AG10803 (cell line): ENCODE data around the gene MIPOL1.
A peak's percentile ranks its signal among the peaks of the same experiment; 100 is the strongest.

ENCODE experiments used
- DNase-seq: peaks from one replicate; pipeline ENCODE4 v3.0.0; 2010; ENCODE audit warnings: low read depth
- H3K4me3 ChIP-seq: 2 replicates; pipeline ENCODE4 v1.5.1; 2011; ENCODE audit warnings: mild to moderate bottlenecking, low read length, control low read depth
- TF ChIP-seq, protein P1 (sequence below): conservative IDR thresholded peaks from 2 replicates; pipeline ENCODE4 v1.5.1; 2011; ENCODE audit warnings: mild to moderate bottlenecking, low read length, control low read depth, inconsistent platforms

The MIPOL1 gene

DNA sequence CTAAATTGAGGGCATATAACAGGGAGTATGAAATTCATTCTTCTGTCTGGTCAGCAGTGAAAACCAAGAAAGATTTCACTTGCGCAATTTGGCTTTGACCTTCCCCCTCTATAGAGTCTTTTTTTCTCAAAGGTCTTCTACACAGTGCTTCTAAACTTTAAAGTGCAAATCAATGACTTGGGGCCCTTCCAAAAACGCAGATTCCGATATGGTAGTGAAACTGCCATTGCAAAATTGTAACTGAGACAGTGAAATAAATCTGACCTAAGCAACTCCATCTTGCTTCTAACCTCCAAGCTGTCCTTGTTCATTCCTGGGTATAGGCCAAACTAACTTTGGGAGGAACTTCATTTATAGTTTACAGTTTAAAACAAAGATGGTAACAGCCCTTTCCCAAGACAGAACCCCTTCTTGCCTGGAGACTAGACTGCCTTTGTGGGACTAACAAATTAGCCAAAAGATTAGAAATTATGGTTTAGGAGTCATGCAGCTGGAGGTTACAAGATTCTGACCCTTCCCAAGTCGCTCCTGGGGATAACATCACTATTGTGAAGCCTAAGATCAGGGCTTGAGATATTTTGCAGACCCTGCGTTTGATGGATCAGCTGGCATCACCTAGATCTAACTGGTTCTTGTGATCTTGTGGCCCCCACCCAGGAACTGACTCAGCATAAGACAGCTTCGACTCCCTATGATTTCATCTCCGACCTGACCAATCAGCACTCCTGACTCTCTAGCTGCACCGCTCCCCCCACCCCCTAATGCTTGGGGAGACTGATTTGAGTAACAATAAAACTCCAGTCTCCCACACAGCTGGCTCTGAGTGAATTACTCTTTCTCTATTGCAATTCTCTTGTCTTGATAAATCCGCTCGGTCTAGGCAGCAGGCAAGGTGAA is 30.3 kb upstream of the MIPOL1 start:
- TF ChIP-seq, protein P1, sequence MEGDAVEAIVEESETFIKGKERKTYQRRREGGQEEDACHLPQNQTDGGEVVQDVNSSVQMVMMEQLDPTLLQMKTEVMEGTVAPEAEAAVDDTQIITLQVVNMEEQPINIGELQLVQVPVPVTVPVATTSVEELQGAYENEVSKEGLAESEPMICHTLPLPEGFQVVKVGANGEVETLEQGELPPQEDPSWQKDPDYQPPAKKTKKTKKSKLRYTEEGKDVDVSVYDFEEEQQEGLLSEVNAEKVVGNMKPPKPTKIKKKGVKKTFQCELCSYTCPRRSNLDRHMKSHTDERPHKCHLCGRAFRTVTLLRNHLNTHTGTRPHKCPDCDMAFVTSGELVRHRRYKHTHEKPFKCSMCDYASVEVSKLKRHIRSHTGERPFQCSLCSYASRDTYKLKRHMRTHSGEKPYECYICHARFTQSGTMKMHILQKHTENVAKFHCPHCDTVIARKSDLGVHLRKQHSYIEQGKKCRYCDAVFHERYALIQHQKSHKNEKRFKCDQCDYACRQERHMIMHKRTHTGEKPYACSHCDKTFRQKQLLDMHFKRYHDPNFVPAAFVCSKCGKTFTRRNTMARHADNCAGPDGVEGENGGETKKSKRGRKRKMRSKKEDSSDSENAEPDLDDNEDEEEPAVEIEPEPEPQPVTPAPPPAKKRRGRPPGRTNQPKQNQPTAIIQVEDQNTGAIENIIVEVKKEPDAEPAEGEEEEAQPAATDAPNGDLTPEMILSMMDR, result no peak
- no peak for DNase-seq

DNA sequence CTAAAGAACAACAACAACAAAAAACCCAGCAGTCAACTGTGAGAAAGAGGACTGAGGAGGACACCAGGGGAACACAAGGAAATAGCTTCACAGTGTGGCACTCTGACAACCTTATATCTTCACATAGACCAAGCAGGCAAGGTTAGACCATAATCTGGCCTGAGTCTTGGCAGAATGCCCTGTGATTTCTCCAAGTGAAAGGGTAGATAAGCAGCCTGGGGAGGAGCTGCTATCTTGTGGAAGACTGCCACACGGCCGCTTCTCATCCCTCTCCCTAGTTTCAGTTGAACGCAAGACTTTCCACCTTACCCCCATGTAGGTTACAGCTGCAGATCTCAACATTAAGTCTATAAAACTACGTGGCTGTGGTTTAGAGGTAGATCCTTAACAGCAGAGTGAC is 29.0 kb upstream of the MIPOL1 start:
- DNase-seq, result no peak
- TF ChIP-seq, protein P1, result no peak
- H3K4me3 ChIP-seq, result no peak overlapping the region

More for the DNA sequence above, 30.3 kb upstream of the MIPOL1 start:
- H3K4me3 ChIP-seq, result no peak overlapping the region

DNA sequence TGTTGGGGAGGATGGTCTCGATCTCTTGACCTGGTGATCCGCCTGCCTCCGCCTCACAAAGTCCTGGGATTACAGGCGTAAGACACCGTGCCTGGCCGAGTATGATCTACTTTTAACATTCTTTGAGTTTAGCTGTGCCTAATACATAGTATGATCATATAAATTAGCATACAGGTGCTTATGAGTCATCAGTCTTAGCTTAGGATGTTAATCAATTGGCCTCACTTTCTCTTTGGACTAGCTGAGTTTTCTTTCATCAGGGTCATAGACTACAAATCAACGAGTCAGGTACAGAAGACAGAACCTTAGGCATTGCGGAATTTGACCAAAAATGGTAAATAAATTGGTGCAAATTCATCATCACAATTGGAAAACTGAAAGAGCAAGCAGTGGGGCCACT is 27.5 kb upstream of the MIPOL1 start:
- TF ChIP-seq, protein P1, result no peak
- DNase-seq, result no peak
- H3K4me3 ChIP-seq, result no peak overlapping the region

DNA sequence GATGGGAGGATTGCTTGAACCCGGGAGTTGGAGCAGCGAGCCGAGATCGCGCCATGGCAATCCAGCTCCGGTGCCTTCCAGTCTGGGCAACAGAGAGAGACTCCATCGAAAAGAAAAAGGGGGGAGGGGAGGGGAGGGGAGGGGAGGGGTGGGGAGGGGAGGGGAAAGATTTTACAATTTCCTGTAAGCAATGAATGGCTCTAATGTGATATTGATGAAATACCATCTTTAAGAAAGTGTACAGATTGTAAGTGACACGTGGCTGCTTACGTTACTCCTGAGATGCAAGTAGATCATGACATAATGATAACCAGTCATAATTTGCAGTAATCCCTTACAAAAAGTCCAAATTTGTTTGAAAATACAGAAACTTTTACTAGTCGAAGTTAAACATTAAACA is 26.7 kb upstream of the MIPOL1 start:
- H3K4me3 ChIP-seq, result no peak overlapping the region
- TF ChIP-seq, protein P1, result no peak
- no peak for DNase-seq

DNA sequence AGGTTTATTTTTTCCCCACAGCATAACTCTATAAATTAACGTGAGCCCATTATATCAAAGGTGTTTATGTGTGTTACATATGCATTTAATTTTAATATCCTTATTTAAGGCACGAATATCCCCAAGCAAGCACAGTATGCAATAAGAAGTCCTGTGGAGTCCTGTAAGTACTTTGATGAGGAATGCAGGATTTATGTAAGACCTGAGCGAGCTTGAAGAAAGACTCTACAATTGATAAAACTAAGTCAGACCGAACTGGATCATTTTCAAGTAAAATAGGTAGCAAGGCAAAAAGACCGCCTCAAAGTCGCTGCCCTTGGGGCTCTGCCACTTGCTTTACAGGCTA is 26.1 kb upstream of the MIPOL1 start:
- TF ChIP-seq, protein P1, result no peak
- H3K4me3 ChIP-seq, result peak overlapping the region; percentile 92
- DNase-seq, result no peak

DNA sequence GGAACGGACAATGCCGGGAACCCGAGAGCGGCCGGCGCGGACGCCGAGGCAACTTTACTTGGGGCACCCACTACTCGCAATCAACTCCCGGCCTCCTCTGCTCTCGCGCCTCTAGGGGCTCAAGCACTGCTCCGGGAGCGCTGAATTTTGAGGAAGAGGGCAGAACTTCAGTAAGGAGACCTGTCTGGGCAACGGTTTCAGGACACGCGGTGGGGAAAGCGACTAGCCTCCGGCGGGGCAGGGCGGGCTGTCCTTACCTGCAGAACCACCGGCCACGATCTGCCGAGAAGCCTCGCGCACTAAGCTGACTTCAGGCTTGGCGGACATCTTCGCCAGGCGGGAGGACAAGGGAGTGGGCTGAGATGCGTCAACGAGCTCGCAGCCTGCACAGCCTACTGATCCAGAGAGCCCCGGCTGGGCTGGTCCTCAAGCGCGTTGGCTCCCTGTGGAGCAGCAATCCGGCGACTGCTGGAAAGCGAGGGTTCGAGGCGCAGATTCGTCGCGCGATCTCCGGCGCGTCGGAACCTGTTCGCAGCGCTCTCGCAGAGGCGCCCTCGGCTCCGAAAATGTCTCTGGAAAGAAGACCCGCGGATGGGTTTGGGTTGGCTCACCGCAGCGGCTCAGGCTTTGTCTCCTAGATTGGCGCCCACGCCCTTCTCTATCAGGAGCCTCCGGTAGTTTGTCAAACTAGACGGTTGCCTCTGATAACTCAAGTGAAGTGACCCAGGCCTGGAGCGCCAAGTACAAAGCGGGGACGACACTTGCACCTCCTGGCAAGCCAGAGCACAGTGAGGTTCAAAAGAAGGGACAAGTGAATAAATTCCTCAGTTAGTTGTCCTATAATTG is 25.5 kb upstream of the MIPOL1 start, which contains the start of gene SLC25A21:
TSS of gene SLC25A21 (minus strand) at position 583 of the 846 bp plus-strand sequence.
- peak; percentile 79 for DNase-seq
- peak within 1 kb of the TSS; percentile 92 for H3K4me3 ChIP-seq
- TF ChIP-seq, protein P1, result peak; percentile 26; the same call in 1 of the 2 replicates
